Activated naive CD4-positive, alpha-beta T cell (primary cell): ENCODE data around the gene PEA15.

Experiments used
- DNase-seq, 4 experiments: peaks; one replicate each; lab custom pipeline; 2025; lab: John Stamatoyannopoulos, UW

The PEA15 gene

GRCh38 chr1:160239582-160240299 lies 34.6 kb downstream of the PEA15 start:
- DNase-seq, result no peak

- no peak for DNase-seq
Observed at GRCh38 chr1:160243767-160244166, 38.6 kb downstream of the PEA15 start.

DNA sequence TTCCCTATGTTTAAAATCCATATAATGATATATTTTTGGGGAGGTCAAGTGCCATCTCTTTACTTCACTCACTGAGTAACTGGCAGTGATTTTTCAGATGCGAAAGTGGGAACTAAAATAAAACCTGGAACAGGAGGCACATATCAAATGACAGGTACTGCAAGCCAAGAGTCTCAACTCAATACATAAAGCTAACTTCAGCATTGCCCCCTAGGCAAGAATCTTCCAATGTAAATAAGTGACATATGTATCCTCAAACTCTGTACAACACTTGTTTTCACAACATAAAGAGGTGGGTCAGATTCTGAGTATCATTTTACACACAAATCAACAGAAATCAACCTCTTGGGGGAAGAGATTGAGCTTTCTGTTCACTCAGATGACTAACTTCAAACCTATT lies 39.0 kb downstream of the PEA15 start:
- DNase-seq, result no peak

DNA sequence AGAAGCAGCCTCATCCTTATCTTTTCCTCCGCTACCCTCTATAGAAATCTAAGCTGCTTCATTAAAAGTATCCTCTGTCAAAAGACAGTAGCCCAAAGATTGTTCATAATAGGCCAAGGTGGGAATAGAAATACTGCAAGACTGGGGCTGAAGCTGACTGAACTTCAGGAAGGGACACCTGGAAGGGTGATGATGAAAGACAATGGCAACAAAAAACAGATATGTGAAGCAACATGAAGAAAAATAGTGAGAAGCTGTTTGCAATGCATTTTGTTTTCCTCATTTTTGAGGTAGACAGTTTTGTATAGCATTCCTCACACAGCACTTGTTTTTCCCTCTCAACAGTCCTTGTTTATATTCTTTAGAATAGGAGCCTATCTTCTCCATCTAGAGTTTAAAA lies 40.2 kb downstream of the PEA15 start:
- DNase-seq, result no peak

DNA sequence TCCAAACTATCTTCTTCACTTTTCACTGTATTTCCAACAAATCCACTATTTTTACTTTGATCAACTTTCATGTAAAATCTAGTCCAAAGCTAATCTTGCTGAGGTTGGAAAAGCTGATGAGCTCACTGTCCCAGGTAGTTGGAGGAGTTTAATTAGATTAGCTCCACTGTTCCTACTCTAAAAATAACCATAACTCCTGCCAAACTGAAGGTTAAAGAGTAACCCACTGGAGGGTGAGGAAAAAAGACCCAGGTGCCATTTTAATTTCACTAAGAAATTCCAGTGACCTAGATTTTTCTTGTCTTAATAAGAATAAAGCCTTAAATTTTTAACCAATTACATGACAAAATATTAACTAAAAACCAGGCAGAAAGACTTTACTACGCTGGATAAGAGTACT lies 41.9 kb downstream of the PEA15 start:
- DNase-seq, result no peak

GRCh38 chr1:160251011-160251410 lies 45.8 kb downstream of the PEA15 start:
- no peak for DNase-seq

DNA sequence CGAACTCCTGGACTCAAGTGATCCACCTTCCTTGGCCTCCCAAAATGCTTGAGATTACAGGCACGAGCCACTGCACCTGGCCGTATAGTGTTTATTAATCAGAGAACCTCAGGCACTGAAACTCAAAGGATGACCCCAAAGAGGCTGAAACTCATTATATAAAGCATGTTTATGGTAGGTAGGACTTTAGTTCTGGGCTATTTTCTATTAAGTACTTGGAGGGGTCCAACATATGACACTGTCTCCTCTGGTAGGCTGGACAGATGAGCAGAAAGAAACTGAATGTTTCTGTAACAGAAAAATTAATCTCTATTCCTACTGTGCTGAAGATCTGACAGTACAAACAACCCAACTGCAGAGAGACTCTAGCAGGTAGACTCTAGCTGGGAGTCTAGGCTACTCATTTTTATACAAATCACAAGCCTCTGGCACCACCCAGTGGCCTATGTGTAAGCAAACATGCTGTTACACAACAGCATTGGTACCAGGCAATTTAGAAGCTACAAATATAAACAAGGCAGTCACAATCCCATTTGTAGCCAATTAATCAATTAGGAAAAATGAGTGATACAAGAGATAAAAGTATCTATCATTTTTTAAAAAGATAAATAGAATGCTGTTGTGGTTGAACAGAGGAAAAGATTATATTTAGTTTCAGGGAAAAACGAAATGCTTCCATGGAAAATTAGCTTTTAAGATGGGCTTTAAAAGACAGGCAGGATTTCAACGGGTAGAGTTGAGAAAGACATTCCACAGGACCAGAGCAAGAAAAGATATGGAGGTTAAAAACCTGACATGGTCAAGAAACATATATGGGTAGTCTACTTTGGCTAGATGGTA lies 46.7 kb downstream of the PEA15 start:
- DNase-seq, result peak in 2 of 4 experiments; percentile 3 to 43

GRCh38 chr1:160255781-160256300 lies 50.7 kb downstream of the PEA15 start:
- DNase-seq, result no peak

- no peak for DNase-seq
Observed at GRCh38 chr1:160256396-160257046, 51.3 kb downstream of the PEA15 start.

DNA sequence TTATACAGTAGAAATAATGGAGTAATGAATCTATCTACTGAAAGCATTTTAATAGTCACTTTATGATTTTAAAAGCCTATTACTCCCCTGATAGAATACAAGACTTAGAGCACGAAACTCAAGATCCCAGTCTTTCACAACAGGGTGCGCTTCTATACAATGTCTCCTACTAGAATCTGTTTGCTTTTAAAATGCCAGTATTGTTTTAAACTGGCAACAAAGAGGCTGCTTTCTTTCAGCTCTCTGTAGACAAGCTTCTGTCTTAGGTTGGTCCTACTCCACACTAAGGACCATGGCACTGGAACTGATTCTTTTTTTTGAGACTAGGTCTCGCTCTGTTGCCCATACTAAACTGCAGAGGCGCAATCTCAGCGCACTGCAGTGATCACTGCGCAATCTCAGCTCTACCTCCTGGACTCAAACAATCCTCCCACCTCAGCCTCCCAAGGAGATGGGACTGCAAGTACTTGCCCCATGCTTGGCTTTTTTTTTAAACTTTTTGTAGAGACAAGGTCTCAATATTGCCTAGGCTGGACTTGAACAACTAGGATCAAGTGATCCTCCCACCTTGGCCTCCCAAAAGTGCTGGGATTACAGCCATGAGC lies 52.3 kb downstream of the PEA15 start:
- DNase-seq, result no peak

DNA sequence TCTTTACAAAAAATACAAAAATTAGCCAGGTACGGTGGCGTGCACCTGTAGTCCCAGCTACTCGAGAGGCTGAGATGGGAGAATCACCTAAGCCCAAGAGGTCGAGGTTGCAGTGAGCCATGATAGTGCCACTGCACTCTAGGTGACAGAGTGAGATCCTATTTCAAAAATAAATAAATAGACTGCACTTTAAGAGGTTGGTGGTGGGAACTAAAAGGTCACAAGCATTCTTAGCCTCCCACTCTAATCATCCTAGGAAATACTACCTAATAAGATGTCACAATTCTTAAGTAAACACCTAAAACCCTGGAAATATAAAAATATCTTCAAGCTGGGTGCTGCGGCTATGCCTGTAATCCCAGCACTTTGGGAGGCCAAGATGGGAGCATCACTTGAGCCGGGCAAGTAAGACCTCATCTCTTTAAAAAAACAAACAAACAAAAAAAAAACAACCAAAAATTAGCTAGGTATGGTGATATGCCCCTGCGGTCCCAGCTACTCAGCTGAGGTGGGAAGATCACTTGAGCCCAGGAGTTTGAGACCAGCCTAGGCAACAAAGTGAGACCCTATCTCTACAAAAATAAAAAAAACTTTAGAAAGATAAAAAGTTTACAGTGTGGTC lies 53.1 kb downstream of the PEA15 start:
- DNase-seq, result no peak

GRCh38 chr1:160260406-160261382 lies 55.5 kb downstream of the PEA15 start:
- DNase-seq, result no peak

GRCh38 chr1:160261556-160261892 lies 56.3 kb downstream of the PEA15 start:
- peak in 3 of 4 experiments; percentile 25 to 33 (median 31) for DNase-seq

DNA sequence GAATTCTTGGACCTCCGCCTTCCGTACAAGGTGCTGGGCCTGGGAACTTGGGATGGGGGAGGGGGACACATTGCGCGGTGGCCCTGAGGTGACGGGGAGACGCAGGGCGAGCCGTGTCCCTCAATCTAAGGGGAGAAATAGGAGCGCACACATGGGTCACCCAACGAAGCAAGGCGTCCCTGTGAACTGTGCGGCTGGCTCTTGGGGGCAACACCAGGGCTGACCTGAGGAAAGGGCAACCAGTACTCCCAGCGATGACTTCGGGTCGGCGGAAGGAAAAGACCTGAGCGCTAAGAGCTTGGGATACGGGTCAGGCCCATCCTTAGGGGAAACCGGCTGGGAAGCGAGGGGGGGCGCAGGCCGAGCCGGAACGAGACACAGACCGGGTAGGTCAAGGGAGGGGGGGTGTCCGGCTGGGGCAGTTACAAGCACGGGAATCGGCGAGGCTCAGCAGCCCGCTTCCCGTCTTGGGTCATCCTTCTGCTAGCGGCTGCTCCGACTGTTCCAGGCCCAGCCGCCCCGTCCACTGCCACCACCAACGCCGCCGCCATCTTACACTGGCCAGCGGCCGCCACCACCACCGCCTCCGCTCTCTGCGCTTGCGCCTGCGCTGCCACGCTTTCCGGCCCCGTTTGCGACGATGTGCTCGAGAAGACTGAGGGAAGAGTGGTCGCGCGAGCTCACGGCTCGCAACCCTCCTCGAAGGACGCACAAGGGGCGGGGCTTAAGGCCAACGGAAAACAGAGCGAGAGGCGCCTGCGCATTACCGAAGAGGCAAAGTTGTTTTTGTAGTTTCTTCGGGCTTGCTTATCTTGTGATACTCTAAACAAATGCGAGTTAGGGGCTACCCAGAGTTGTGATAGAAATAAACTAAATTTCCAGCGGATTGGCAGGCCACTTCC lies 57.0 kb downstream of the PEA15 start, which contains the start of gene DCAF8:
Gene DCAF8, minus strand, starts transcription at position 657 of the 902 bp plus-strand sequence. CDS start 18,541 bp downstream, outside the sequence.
- peak; percentile 91 to 96 (median 94) for DNase-seq

GRCh38 chr1:160264795-160265307 lies 59.7 kb downstream of the PEA15 start:
- no peak for DNase-seq
